Upper lobe of right lung (tissue), 1 donor: ENCODE measurements around the gene NSD2. TPM values are rescaled to one million over a fixed set of nuclear protein-coding genes. Genes with fewer than 3 reads are reported as not detected.

Experiments used
- ATAC-seq: fragments of 200-7000 bp; cut with Tn5 transposase; one replicate; pipeline ENCODE4 v1.9.1; 2020; ENCODE audit warnings: mild to moderate bottlenecking, moderate library complexity
- DNase-seq: peaks from one replicate; pipeline ENCODE4 v3.0.0-alpha.2; 2020
- H3K27ac ChIP-seq: fragments of 200-600 bp; one replicate; pipeline ENCODE4 v1.8.0; 2022
- H3K27me3 ChIP-seq: fragments of 200-600 bp; one replicate; pipeline ENCODE4 v1.8.0; 2022; ENCODE audit warnings: mild to moderate bottlenecking
- H3K36me3 ChIP-seq: fragments of 200-600 bp; one replicate; pipeline ENCODE4 v1.8.0; 2022
- H3K4me1 ChIP-seq: fragments of 200-600 bp; one replicate; pipeline ENCODE4 v1.8.0; 2022
- H3K4me3 ChIP-seq: fragments of 200-600 bp; one replicate; pipeline ENCODE4 v1.8.0; 2022; ENCODE audit warnings: mild to moderate bottlenecking
- H3K9me3 ChIP-seq: fragments of 200-600 bp; one replicate; pipeline ENCODE4 v1.8.0; 2022
- intact Hi-C: fragments of 100-400 bp; cut with DNase I; formaldehyde crosslinking; loops from one replicate; pipeline ENCODE4 v1.11.0; 2022
- total RNA-seq: library from RNA; stranded (reverse); fragmentation: NEBNext Ultra II Directional; extraction: Animal tissue kit (Norgen Biotek cat#: 25700); gene quantifications from one replicate; pipeline ENCODE4 v1.2.1, GENCODE V29; 2021
- TF ChIP-seq, protein P1 (sequence below): fragments of 200-600 bp; IDR thresholded peaks from one replicate; pipeline ENCODE4 v1.8.0; 2022; ENCODE audit warnings: antibody characterized with exemption
- donor health status: DM: no; HTN: yes; CAD: no; lungs with severe emphysema.

NSD2 gene
- total RNA-seq, 1 donor from 2014 or later = 45.2 TPM

DNA sequence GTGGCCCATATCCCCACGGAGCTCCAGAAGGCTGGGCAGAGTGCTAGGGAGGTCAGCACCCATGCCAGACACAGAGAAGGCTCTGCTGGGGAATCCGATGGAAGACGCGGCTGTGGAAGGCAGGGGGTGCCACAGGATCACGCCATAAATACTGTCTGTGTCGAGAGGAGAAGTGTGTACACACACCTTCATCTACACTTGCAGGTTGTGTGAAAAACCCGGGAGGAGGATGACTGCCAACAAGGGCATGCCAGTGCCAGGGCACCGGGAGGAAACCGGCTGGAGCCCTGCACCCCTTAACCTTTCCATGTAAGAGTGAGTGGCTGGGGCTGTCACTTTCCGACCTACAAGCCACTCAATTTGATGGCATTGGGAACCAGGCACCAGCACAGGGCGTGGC lies 46.4 kb upstream of the NSD2 start:
- H3K27me3 ChIP-seq = no peaks in the 10 kb centered on the region
- no peaks in the 10 kb centered on the region for H3K9me3 ChIP-seq
- H3K36me3 ChIP-seq = peaks cover 59% of the 10 kb centered on the region
- no peak for ATAC-seq
- intact Hi-C loops = no loop called here
- H3K4me1 ChIP-seq = no peaks in the 10 kb centered on the region
- no peak overlapping the region for H3K27ac ChIP-seq
- DNase-seq = no peak
- TF ChIP-seq, protein P1, sequence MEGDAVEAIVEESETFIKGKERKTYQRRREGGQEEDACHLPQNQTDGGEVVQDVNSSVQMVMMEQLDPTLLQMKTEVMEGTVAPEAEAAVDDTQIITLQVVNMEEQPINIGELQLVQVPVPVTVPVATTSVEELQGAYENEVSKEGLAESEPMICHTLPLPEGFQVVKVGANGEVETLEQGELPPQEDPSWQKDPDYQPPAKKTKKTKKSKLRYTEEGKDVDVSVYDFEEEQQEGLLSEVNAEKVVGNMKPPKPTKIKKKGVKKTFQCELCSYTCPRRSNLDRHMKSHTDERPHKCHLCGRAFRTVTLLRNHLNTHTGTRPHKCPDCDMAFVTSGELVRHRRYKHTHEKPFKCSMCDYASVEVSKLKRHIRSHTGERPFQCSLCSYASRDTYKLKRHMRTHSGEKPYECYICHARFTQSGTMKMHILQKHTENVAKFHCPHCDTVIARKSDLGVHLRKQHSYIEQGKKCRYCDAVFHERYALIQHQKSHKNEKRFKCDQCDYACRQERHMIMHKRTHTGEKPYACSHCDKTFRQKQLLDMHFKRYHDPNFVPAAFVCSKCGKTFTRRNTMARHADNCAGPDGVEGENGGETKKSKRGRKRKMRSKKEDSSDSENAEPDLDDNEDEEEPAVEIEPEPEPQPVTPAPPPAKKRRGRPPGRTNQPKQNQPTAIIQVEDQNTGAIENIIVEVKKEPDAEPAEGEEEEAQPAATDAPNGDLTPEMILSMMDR = no peak
- H3K4me3 ChIP-seq = no peak overlapping the region

DNA sequence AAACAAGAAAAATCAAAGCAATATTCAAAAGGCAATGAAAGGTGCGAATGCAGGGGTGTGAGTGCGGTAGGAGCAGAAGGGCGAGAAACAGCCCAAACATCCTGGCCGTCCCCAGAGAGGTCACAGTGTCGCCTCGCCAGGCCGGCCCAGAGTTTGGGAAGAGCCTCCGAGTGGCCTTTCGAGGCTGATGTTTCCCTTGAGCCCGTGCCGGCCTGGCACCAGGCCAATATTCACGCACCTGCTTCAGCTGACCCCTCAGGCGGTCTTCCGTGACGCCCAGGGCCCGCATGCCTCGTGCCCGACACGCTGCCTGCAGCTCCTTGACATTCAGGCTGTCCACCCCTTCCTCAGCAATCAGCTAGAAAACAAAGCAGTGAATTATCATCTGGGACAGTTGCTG lies 45.9 kb upstream of the NSD2 start:
- Histone ChIP-seq H3K4me1 (no peaks in the 10 kb centered on the region), H3K9me3 (no peaks in the 10 kb centered on the region), H3K27ac (no peak overlapping the region), H3K27me3 (no peaks in the 10 kb centered on the region), H3K36me3 (peaks cover 58% of the 10 kb centered on the region), H3K4me3 (no peak overlapping the region)
- DNase-seq = no peak
- no peak for ATAC-seq
- TF ChIP-seq, protein P1 = no peak
- intact Hi-C loops = no loop called here

DNA sequence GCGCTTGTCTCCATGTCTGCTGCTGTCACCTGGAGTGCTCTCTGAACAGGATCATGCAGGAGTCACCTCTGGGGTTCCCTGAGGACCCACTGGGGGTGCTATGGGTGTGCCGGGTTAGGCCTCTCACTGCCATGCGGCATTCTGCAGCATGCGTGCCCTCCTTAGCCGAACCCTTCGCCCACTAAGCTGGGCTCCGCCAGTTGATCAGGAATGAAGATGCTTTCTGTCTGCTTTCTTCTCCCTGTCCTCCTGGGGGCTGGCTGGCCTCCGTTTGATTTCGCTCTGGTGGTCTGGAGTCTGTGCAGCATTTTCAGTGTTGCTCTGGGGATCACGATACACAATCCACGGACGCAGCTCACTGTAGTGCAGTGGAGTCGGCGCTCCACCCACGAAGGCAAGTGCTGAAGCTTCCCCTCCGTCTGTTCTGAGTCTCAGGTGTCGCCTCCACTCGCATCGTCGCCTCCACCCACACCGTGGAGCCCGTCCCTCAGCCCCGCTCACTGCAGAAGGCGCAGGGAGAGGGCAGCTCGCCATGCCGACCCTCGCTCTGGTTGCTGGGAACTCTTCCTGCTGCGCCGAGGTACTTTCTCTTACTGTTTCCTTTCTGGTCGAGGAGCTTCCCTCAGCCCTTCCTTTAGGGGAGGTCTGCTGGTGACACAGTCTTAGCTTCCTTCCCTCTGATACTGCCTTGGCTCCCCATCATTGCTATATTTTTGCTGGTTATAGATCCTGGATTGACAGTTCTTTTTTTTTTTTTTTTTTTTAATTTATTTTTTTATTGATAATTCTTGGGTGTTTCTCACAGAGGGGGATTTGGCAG lies 44.5 kb upstream of the NSD2 start:
- intact Hi-C loops = no loop called here
- H3K4me1 ChIP-seq = no peaks in the 10 kb centered on the region
- H3K27ac ChIP-seq = no peak overlapping the region
- DNase-seq (no peak), ATAC-seq (no peak)
- TF ChIP-seq, protein P1 = no peak
- H3K9me3 ChIP-seq = no peaks in the 10 kb centered on the region
- no peaks in the 10 kb centered on the region for H3K27me3 ChIP-seq
- H3K36me3 ChIP-seq = peaks cover 59% of the 10 kb centered on the region
- no peak overlapping the region for H3K4me3 ChIP-seq

DNA sequence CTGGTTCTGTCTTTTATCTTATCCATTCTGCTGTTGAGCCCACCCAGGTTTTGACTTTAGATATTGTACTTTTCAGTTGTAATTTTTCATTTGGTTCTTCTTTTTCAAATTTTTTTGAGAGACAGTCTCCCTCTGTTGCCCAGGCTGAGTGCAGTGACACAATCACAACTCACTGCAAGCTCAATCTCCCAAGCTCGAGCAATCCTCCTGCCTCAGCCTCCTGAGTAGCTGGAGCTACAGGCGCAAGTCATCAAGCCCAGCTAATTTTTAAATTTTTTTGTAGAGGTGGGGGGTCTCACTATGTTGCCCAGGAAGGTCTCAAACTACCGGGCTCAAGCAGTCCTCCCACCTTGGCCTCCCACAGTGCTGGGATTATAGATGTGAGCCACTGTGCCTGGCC lies 41.0 kb upstream of the NSD2 start:
- Histone ChIP-seq H3K36me3 (peaks cover 58% of the 10 kb centered on the region), H3K9me3 (no peaks in the 10 kb centered on the region), H3K27ac (no peak overlapping the region), H3K4me1 (no peaks in the 10 kb centered on the region), H3K27me3 (no peaks in the 10 kb centered on the region), H3K4me3 (no peak overlapping the region)
- TF ChIP-seq, protein P1 = no peak
- DNase-seq (no peak), ATAC-seq (no peak)
- intact Hi-C loops = no loop called here

DNA sequence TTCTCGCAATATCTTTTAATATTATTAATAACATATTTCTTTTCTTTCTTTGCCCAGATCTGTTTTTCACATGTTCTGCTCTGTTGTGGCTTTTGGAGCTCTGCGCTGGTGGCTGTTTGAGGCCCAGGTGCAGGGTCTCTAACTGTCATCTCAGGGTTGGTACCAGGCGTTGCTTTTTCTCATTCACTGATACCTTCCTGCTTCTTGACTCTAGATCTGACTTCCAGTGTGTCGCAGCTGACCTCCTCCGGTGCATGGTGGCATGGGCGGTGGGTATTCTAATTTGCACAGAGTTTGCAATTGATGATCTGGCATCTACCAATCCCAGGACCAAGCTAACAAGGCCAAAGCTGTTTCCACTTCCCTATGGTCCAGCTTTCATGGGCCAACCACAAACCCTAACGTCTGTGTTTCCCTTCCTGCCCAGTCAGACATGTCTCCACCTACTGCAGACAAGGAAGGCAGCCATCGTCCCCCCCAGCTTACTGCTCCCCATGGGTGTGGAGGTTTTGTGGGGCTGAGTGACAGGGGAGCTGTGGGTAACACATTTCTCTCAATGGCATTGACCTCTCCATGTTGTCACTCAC lies 40.5 kb upstream of the NSD2 start:
- H3K36me3 ChIP-seq = peaks cover 58% of the 10 kb centered on the region

More for the DNA sequence above, 40.5 kb upstream of the NSD2 start:
- DNase-seq (no peak), ATAC-seq (no peak)
- intact Hi-C loops = no loop called here
- Histone ChIP-seq H3K9me3 (no peaks in the 10 kb centered on the region), H3K27me3 (no peaks in the 10 kb centered on the region), H3K4me1 (no peaks in the 10 kb centered on the region), H3K27ac (no peak overlapping the region), H3K4me3 (no peak overlapping the region)
- TF ChIP-seq, protein P1 = no peak
